Smooth muscle cell (in vitro differentiated cells): Measurements from ENCODE around the gene IPPK. TPM values are rescaled to one million over a fixed set of nuclear protein-coding genes. Genes with fewer than 3 reads are reported as not detected.

Experiments
- DNase-seq: peaks from one replicate; lab custom pipeline; 2025; ENCODE audit not compliant: unreplicated experiment; lab: John Stamatoyannopoulos, UW
- H2AFZ ChIP-seq: fragments of 200-600 bp; sonication (generic); 2 replicates; pipeline ENCODE4 v1.6.0; 2016; ENCODE audit warnings: antibody characterized with exemption, low read depth, mild to moderate bottlenecking
- H3F3A ChIP-seq: fragments of 200-600 bp; sonication (generic); 2 replicates; pipeline ENCODE4 v1.6.0; 2017; ENCODE audit warnings: antibody characterized with exemption, low read depth
- H3K27ac ChIP-seq: fragments of 200-600 bp; sonication (generic); 2 replicates; pipeline ENCODE4 v1.5.1; 2016; ENCODE audit warnings: low read depth, mild to moderate bottlenecking
- H3K27me3 ChIP-seq: fragments of 200-600 bp; sonication (generic); 2 replicates; pipeline ENCODE4 v1.6.1; 2016; ENCODE audit warnings: low read depth, mild to moderate bottlenecking
- H3K36me3 ChIP-seq: fragments of 200-600 bp; sonication (generic); 2 replicates; pipeline ENCODE4 v1.5.1; 2016; ENCODE audit warnings: low read depth
- H3K4me1 ChIP-seq: fragments of 200-600 bp; sonication (generic); 2 replicates; pipeline ENCODE4 v1.5.1; 2016; ENCODE audit warnings: low read depth
- H3K4me2 ChIP-seq: fragments of 200-600 bp; sonication (generic); 2 replicates; pipeline ENCODE4 v1.6.0; 2016; ENCODE audit warnings: mild to moderate bottlenecking
- H3K4me3 ChIP-seq: fragments of 200-600 bp; sonication (generic); 2 replicates; pipeline ENCODE4 v1.5.1; 2016; ENCODE audit warnings: mild to moderate bottlenecking
- H3K79me2 ChIP-seq: fragments of 200-600 bp; sonication (generic); 2 replicates; pipeline ENCODE4 v1.6.0; 2016; ENCODE audit warnings: low read depth, mild to moderate bottlenecking
- H3K9ac ChIP-seq: fragments of 200-600 bp; sonication (generic); 2 replicates; pipeline ENCODE4 v1.6.0; 2016; ENCODE audit warnings: low read depth
- H3K9me3 ChIP-seq: fragments of 200-600 bp; sonication (generic); replicated peaks from 2 replicates; pipeline ENCODE4 v1.5.1; 2016; ENCODE audit warnings: low read depth
- H4K20me1 ChIP-seq: fragments of 200-600 bp; sonication (generic); 2 replicates; pipeline ENCODE4 v1.6.0; 2016; ENCODE audit warnings: low read depth
- WGBS: methylation state at CpG from one replicate; pipeline ENCODE4 v1.1.7; 2016; ENCODE audit warnings: low lambda C conversion rate; 5-methylcytosine and 5-hydroxymethylcytosine counted together
- polyA plus RNA-seq: library from polyadenylated mRNA; unstranded; fragments of >200 nt; fragmentation: Nextera tagmentation; extraction: Ambion mirVana; gene quantifications from 2 replicates; pipeline ENCODE4 v1.2.1, GENCODE V29; 2016
- total RNA-seq: library from RNA; depleted of rRNA; stranded (reverse); fragments of >200 nt; gene quantifications from 2 replicates; pipeline ENCODE4 v1.2.3, GENCODE V29; 2014
- TF ChIP-seq, protein P1 (sequence below): fragments of 200-600 bp; sonication (generic); IDR thresholded peaks from 2 replicates; pipeline ENCODE4 v1.5.1; 2017; ENCODE audit warnings: borderline replicate concordance, mild to moderate bottlenecking, antibody characterized with exemption; ENCODE audit not compliant: insufficient read depth, poor library complexity, severe bottlenecking

The IPPK gene, protein sequence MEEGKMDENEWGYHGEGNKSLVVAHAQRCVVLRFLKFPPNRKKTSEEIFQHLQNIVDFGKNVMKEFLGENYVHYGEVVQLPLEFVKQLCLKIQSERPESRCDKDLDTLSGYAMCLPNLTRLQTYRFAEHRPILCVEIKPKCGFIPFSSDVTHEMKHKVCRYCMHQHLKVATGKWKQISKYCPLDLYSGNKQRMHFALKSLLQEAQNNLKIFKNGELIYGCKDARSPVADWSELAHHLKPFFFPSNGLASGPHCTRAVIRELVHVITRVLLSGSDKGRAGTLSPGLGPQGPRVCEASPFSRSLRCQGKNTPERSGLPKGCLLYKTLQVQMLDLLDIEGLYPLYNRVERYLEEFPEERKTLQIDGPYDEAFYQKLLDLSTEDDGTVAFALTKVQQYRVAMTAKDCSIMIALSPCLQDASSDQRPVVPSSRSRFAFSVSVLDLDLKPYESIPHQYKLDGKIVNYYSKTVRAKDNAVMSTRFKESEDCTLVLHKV
- total RNA-seq, result 20.6 and 22.1 TPM in 2 replicates
- polyA plus RNA-seq, result 9.4 and 13.1 TPM in 2 replicates

DNA sequence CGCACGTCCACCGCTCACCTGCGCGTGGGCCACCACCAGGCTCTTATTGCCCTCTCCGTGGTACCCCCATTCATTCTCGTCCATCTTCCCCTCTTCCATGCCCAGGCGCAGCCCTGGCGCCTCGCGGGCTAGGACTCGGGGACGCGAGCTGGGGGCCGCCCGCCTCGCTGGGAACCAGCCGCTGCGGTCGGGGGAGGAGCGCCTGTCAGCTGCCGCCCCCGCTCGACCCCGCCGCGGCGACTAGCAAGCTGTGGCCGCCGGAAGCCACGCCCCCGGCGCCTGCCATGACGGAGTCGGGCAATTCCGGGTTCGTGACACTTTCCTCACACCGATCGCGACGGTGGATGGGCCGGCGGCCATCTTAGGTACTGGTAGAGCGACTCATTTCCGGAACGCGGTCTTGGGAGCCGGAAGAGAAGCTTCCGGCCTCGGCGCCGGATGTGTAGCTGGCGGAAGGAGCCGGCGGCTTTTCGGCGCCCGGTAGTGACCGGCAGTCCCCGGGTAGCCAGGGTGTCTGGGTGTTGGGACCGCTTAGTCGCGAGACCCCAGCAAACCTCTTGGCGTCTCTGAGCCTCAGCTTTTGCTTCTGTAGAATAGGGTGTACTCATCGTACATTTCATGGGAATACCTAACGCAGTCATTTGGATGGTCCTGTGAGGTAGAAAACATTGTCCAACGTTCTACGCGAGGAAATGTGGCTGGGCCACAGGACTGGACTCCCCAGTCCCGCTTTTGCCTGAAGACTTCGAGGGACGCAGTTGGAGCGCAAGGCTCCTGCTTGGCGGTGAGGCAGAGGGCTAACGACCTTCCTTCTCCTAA, at the start of gene IPPK:
TSS of gene IPPK (minus strand) at position 242 of the 819 bp plus-strand sequence. CDS start at position 99, 143 bp downstream.
- H3F3A ChIP-seq, result peaks cover 6% of the 10 kb centered on the region
- H3K9ac ChIP-seq, result peak within 1 kb of the TSS; percentile 98
- peak within 1 kb of the TSS; percentile 78 for H3K4me3 ChIP-seq
- H3K36me3 ChIP-seq, result no peaks in the 10 kb centered on the region
- TF ChIP-seq, protein P1, sequence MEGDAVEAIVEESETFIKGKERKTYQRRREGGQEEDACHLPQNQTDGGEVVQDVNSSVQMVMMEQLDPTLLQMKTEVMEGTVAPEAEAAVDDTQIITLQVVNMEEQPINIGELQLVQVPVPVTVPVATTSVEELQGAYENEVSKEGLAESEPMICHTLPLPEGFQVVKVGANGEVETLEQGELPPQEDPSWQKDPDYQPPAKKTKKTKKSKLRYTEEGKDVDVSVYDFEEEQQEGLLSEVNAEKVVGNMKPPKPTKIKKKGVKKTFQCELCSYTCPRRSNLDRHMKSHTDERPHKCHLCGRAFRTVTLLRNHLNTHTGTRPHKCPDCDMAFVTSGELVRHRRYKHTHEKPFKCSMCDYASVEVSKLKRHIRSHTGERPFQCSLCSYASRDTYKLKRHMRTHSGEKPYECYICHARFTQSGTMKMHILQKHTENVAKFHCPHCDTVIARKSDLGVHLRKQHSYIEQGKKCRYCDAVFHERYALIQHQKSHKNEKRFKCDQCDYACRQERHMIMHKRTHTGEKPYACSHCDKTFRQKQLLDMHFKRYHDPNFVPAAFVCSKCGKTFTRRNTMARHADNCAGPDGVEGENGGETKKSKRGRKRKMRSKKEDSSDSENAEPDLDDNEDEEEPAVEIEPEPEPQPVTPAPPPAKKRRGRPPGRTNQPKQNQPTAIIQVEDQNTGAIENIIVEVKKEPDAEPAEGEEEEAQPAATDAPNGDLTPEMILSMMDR, result no peak
- H3K79me2 ChIP-seq, result peaks cover 46% of the 10 kb centered on the region
- H3K4me1 ChIP-seq, result peaks cover 7% of the 10 kb centered on the region
- H4K20me1 ChIP-seq, result peaks cover 38% of the 10 kb centered on the region
- H3K27ac ChIP-seq, result peak within 1 kb of the TSS; percentile 98
- H3K9me3 ChIP-seq, result no peaks in the 10 kb centered on the region
- WGBS, result 1% methylated on average over 75 of the region's 75 CpGs
- H3K4me2 ChIP-seq, result peak within 1 kb of the TSS; percentile 99
- H3K27me3 ChIP-seq, result no peaks in the 10 kb centered on the region
- H2AFZ ChIP-seq, result peak within 1 kb of the TSS; percentile 92
- DNase-seq, result peak; percentile 90

DNA sequence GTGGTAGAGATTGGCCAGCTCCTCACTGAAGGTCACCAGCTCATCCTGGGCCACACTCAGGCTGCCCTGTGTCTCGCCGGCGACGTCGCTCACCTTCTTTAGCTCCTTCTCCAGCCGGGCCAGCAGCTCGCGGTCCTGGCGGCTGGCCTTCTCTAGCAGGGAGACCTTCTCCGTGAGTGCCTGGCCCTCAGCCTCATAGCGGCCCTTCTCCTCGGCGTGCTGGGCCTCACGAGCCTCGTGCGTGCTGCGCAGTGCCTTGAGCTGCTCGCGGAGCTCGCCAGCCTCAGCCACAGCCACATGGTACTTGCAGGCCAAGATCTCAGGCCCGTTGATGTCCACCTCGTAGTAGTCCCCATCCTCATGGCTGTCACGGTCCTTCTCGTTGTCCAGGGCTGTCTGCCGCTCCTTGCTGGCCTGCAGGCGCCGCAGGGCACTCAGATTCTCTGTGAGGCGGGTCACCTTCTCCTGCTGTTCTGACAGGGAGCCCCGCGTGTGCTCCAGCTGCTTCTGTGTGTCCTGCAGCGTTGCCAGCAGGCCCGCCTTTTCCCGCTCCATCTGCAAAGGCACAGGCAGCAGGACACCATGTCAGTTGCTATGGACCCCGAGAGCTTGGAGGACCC, 49.2 kb upstream of the IPPK start:
- Histone ChIP-seq H3K4me1 (no peaks in the 10 kb centered on the region), H3K9me3 (no peaks in the 10 kb centered on the region), H2AFZ (no peak overlapping the region), H3K9ac (no peak overlapping the region), H3K27me3 (no peaks in the 10 kb centered on the region), H3K79me2 (no peaks in the 10 kb centered on the region), H3K27ac (no peak overlapping the region), H3K4me3 (no peak overlapping the region), H3K4me2 (no peak overlapping the region), H4K20me1 (peaks cover 51% of the 10 kb centered on the region), H3F3A (no peaks in the 10 kb centered on the region), H3K36me3 (no peaks in the 10 kb centered on the region)
- TF ChIP-seq, protein P1, result no peak
- 96% methylated on average over 34 of the region's 34 CpGs for WGBS
- no peak for DNase-seq

DNA sequence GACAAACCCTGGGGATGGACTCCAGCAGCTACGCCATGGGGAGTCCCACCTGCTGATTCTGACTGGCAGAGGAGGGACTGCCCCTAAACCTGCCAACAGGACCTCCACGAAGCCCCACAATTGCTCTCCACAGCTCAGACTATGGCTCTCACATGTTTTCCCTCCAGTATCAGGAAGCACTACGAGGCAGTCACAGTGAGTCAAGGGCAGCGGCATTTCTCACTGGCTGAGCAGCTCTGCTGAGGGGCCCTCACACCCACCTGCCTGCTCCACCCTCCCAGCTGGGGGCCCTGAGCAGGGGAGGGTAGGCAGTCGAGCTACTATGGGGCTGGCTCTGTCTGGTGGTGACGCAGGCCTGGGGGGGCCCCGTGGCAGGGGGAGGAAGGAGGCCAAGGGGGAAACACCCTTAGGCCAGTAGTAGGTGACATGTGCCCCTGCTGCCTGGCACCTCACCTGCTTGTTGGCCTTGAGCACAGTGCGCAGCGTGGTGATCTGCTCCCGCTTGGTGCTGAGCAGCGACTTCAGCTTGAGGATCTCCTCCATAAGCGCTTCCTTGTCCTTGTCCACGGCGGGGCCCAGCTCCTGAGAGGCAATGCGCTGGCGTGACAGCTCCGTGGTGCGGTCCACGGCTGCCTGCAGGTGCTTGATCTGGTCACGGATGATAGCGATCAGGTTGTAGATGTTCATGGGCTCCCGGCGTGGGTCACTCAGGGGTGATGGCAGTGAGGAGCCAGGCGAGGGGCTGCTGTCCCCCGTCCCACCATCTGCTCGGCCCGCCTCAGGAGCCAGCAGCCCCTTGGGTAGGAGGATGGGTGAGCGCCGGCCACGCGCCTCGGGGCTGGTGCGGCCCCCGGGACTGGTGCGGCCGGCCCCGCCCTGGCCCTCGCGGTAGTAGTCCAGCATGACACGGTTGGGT, 48.4 kb upstream of the IPPK start:
- 96% methylated on average over 40 of the region's 40 CpGs for WGBS
- H3K27me3 ChIP-seq, result no peaks in the 10 kb centered on the region
- no peaks in the 10 kb centered on the region for H3K36me3 ChIP-seq
- H3F3A ChIP-seq, result no peaks in the 10 kb centered on the region
- H3K9ac ChIP-seq, result no peak overlapping the region
- no peaks in the 10 kb centered on the region for H3K79me2 ChIP-seq
- H4K20me1 ChIP-seq, result peaks cover 47% of the 10 kb centered on the region
- TF ChIP-seq, protein P1, result no peak
- H2AFZ ChIP-seq, result no peak overlapping the region
- no peak for DNase-seq
- no peaks in the 10 kb centered on the region for H3K4me1 ChIP-seq
- no peaks in the 10 kb centered on the region for H3K9me3 ChIP-seq
- no peak overlapping the region for H3K27ac ChIP-seq
- no peak overlapping the region for H3K4me2 ChIP-seq
- H3K4me3 ChIP-seq, result no peak overlapping the region
